ENCODE results near the gene CADM1.

CADM1 gene

DNA sequence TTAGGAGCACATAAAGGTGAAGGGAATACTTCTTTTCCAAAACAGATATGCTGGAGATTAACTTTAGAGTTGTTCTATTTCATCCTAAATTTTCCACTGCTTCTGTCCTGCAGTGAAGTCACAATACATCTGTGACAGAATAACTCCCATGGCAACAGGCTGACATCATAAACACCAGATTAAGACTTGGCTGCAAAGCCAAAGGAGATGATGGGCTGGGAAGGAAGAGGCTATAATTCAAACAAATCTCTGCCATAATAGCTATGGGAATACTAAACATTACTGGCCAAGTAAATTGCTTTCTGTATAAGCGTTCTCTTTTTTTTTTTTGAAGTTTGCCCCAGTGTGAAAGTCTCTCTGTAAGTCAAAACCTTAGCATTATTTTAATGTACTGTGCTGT, 107.7 kb downstream of the CADM1 start:
- no peak for DNase-seq

DNA sequence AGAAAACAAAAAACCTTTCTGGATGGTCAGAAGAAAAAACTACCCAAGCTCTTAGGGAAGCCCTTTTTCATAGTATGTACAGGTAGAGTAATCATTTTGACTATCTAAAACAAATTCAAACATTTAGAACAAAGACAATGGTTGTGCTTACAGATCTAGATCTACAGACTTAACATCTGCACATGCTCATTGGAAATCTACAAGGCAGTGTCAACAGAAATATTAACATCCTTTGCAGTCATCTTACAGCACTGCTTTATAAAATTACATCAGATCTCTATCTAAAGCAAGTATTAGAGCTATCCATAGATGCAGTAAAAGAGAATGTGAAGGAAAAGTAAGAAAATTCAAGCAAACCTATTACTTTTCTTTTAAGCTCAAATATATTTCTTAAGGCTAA, 110.3 kb downstream of the CADM1 start:
- DNase-seq, result no peak

DNA sequence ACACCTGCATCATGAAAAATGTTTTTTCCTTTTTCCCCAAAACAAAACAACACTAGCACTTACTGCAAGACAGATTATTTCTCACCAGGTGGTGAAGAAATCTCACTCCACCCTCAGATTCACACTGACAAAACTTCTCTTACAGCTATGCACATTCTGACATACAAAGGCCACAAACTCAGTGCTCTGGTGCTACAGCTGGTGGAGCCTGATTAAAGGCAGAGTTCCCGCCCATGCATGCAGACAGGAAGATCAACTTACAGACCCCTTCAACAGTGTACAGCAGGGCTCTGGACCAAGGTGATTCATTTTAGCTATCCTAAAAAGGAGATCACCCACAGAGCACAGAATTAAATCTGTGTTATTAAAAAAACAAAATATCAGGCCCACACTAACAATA, 112.6 kb downstream of the CADM1 start:
- peak in 1 of 2 experiments; percentile 65 for DNase-seq

DNA sequence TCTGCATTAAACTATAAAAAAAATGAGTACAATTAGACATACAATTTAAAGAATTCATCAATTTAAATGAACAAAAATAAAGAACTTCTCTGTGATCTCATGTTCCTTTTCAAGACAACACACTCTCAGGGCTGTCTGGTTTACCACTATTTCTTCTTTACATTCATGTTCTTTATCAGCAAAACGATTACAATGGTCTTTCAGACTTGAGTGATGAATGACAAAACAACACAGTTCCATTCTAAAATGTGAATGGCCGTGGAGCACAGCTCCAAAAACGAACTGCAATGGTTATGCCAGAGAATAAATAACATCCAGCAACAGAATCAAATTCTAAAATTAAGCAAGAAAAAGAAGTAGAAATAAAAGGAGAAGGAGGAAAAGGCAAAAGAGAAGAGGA, 113.1 kb downstream of the CADM1 start:
- DNase-seq, result no peak

DNA sequence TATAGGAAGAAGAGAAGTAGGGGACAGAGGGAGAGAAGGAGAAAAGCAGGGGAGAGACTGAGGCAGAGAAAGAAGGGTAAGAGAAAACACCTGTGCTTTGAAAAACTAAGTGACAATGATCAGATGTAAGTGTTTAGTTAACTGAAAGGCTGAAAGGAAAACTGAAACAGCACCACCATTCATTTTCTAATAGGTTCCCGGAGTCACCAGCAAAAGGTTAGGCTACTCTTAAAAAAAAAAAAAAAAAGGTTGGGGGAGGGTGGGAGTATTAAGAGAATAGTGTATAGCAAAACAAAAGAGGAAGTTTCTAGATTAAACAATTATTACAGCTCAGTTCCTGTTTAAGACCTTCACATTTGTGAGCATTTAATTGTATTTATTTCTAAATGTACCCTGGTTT, 113.8 kb downstream of the CADM1 start:
- no peak for DNase-seq

DNA sequence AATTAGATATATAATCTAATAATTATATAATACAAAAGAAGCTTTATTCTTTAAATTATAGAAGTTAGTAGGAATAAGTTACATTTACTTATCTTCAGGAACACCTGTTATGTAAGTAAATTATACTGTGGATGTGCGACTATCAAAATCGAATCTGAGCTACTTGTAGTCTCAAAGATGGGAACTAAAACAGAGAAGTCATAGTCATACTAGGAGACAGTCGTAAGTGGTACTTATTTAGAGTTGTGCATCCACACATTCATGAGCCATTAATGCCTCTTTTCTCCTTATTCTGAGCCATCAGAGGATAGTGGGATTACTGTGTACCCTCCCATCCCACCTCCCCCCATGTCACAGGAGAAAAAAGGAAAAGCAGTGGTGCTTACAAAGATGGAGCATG, 114.4 kb downstream of the CADM1 start:
- DNase-seq, result no peak

DNA sequence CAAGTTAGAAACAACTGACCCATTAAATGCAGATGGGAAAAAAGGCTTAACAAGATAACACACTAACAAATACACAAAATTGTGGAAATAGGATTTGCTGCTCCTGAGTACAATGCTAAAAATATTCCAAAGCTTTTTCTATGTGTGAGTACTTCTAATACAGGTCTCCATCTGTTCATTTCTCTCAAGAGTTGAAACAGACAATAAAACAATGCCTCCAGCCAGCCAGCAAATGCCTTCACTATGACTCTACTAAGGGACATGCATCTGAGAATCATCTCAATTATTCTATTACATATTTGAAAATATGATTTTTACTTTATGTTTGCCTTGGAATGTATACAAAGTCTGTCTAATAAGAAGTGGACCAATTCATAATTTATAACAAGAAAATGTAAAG, 119.0 kb downstream of the CADM1 start:
- no peak for DNase-seq

DNA sequence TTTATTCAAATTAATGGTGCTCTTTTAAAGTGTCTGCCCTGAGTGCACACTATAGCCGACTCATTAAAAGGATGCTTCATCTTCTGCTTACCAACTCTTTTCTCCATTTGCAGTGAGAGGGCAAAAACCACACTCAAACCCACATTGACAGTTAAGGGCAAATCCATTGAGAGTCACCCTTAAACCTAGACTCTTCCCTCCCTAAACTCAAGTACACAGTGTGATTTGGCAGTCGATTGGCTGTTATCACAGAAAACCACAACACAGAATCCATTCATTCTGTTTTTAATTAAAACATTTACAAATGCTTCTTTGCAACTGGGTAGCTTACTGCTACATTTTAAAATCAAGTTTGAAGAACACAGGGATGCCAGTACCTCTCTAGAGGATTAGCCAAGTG, 120.0 kb downstream of the CADM1 start:
- no peak for DNase-seq

DNA sequence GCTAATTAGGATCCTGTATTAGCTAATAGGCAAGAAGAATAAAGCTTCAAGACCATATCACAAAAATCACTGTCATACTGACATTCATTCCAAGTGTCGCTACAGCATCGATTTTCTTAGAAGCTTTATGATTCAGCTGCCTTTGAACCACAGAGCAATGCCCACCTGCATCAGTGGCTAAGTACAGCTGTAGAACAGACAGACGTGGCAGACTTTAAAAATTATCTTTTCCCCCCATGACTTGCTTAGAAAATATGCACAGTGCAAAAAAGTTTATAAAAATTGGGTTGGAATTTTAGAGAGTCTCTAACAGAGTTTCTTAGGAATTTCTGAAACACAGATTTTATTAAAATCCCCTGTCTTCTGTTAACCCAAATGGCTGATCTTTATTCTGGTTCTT, 120.8 kb downstream of the CADM1 start:
- no peak for DNase-seq

DNA sequence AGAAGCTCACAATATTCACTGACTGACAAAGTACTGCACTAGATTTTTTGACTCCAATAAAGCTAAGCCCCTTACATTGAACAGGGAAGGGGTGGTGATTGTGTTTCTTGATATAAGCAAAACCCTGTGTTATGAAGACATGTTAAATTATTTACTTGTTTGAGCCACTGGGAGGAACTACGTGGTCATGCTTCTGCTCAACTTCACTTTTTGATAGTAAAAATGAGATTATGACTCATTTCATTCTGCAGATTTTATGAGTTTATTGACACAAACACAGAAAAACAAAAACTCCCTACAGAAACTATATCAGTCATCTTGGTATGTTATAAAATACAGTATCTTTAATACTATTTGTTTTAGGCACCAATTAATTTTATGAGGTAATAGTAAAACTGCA, 124.7 kb downstream of the CADM1 start:
- no peak for DNase-seq

DNA sequence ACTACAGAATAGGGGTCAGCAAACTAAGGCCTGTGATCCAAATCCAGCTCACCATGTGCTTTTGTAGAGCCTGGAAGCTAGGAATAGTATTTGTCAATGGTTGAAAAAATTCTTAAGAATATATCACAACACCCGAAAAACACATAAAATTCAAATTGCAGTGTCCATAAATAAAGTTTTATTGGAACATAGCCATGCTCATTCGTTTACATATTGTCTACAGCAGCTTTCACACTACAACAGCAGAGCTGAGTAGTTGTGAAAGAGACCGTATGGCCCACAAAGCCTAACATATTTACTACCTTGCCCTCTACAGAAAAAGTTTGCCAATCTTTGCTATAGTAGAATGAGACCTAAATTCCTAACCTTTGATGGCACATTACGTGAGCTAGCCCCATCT, 125.7 kb downstream of the CADM1 start:
- no peak for DNase-seq

DNA sequence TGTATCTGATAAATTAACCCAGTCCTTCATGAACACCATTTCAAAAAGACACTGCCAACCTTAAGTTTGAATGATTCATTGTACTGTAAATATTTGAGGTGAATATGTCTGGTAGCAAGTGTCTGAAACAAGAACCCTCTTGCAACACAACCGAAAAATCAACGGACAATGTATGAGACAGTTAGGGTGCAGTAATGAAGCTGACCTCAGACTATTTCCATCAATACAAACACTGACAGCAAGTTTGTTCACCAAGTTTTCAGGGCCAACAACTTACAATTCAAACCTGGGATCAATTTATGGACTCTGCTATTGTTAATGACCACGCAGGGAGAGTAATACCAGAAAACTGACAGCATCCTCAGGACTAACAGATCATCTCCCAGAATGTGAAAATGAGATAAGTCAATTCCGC, 126.3 kb downstream of the CADM1 start:
- DNase-seq, result no peak

DNA sequence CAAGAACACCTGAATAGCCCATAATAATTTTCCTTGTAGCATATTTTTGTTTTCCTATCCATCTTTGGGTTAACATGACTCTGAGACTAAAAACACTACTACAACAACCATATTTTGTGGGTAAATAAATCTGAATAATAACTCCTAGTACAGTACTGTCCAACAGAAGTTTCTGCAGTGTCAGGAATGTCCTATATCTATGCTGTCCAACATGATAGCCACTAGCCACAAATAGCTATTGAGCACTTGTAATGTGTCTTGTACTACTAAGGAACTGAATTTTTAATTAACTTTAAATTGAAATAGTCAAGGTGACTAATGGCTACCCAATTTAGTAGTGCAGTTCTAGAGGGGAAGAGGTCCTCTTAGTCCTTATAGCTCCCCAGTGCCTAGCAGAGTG, 135.6 kb downstream of the CADM1 start:
- no peak for DNase-seq

DNA sequence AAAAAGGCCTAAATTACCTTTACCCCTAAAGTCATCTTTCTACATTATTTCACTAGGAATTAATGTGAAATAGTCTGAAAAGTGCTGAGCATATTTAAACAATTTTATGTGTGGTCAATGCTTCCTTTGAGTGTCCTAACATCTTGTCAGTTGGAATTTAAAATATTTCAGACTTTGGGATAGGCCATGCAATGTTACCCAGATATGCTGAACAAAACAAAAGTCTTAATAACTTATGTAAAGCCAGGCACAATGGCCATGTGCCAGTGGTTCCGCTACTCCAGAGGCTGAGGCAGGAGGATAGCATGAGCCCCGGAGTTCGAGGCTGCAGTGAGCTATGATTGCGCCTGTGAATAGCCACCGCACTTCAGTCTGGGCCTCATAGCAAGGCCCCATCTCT, 137.4 kb downstream of the CADM1 start:
- no peak for DNase-seq

DNA sequence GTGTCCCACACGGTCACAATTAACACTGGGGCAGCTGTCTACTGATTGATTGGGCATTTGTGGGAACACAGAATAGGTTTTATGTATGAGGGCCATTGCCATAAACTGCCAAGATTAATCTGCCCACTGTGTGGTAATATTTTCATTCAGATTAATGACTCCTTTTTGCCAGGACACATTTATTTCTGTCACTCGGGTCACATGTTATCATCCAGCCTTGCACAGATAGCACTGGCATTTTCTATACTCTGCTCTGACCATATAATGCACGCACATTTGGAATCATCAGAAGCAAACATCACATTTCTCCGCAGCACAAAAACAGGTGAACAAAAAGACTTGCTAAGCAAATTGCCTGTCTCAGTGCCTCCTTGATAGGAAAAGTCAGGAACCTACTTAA, 138.3 kb downstream of the CADM1 start:
- DNase-seq, result no peak

DNA sequence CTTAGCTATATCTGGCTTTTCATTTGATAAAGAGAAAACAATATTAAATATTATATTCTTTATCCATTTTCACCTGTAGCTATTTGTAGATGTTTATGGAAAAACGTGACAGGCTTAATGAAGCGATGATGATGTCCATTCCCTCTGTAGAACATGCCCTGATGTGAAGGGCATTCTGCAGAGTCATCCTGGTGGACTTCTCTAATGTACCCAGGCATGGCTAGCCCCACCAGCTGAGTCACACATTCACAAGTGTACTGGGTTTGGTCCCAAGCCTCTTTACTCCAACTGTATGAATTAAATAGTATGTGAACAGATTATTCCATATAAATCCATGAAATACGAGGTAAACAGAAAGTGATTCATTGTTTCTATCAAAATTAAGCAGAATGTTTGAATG, 139.3 kb downstream of the CADM1 start:
- no peak for DNase-seq

DNA sequence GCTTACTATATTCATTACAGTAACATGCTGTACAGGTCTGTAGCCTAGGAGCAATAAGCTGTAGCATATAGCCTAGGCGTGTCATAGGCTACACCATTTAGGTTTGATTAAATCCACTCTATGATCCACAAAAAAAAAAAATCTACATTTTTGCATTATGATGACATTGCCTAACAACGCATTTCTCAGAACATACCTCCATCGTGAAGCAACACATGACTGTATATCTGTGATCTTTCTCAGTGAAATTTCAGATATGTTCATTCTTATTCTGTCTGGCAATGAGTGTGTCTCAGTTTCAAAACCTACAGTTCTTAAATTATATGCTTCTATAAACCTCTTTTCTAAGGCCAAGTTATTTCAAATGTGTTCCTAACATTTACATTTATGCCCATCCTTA, 140.3 kb downstream of the CADM1 start:
- DNase-seq, result no peak

DNA sequence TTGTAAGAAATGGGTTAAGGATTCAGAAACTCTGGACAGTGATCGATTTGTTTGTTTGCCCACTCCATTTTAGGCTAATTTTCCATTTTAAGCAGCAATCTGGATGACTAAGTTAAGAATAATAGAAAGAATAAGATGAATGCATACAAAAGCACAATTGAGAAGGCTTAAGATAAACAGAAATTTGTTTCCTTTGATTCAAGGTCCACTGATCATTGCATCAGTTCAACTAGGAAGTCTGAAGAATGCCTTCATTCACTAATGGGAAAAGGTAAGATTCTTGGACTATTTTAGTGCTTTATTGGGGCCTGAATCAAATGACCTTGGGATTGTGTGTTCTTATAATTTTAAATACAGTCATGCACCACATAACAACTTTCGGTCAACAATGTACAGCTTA, 140.8 kb downstream of the CADM1 start:
- DNase-seq, result no peak

DNA sequence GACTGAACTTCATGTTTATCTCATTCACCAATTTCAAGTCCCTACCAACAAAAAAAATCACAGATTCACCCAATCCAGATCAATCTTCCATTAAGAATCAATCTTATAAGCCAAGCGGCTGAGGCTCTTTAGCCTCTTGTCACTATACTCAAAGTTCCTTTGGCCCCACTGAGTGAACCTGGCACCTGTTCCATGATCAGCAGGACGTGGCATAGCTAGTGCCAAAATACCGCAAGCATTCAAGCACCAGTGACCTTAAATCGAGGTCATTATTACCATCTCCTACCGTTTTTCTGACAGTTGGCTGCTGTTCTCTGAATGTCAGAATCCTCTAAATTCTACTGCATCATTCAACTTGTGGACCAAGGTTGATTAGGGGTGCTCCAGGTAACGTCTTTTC, 141.2 kb downstream of the CADM1 start:
- DNase-seq, result no peak

DNA sequence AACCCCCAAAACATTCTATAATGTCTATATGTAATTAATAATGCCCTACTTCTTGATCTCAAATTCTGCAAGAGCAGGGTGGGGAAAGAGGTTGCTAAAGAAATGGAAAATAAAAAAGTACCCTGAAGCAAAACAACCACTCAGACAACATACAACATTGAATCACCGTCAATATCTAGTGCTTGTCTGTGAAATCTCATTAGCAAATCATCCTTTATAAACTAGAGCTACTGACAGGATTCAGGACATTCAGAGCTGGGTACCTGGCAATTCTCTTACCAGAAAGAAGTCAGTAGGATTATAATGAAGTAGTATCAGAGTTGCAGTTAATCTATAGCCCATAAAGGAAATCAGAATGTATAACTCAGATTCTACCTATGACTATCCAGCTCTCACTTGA, 143.2 kb downstream of the CADM1 start:
- DNase-seq, result no peak

DNA sequence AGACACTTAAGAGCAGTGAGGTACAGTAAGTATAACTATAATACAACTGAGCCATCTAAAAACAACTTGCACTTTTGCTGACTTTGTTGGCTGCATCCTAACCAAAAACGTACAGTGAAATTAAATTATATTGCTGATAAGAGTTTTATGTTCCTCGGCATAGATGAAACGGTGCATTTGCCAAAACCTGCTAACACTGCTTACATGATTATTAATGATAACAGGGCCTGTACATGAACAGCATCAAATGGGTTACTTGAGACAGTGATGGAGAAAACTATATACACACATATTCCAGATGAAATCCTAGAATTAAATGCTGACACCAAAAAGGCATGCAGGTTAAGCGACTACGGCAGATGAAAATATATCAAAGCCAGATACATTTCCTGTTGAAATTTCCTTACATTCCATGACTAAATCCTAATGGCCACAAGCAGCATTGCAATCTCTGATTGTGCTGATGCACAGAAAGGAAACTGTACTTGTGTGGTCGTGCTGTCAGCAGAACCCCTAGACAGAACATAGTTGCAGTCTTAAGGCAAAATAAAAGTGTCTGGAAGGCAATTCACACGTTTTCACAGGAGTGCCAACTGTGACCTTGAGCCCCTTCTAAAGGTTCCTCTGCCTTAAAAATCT, 143.9 kb downstream of the CADM1 start:
- DNase-seq, result no peak

DNA sequence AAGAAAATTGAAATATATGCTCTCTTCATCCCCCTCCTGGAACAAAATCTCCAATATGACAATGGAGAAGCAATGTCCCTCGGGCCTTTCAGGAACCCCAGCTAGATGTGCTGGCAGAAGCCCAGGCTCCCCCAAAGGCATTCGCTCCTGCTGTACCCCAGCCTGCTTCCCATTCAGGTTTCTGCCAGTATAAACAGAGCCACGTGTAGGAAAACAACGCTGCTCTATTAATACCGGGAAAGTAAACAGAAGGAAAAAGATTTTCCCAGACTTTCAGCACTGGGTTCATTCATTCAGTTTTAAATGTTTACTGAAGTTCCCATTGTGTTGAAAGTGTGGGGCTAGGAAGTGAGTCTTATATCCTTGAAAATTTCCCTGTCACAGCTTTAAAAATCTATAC, 147.1 kb downstream of the CADM1 start:
- no peak for DNase-seq

DNA sequence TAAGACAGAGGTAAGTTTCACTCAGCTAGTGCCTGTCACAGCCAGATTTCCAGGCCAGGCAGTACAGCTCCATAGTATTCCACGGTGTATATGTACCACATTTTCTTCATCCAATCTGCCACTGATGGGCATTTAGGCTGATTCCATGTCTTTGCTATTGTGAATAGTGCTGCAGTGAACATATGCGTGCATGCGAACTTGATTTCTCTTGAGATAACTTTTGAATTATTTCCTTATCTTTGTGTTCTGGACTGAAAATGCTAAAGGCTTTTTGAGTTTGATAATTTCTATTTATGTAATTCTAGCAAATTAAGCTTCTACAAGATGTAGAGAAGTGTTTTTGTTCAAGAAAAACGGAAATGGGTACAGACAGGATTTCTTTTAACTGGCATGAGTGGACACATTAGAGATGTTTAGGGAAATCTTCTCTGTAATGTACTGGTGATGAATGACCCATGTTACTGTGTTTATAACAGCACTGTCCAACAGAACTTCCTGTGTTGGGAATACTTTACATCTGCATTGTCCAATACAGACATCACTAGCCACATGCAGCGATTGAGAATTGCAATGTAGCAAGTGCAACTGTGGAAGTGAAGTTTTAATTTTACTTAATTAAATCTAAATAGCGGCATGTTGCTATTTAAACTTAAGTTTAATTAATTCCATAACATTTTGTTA, 151.3 kb downstream of the CADM1 start:
- DNase-seq, result no peak

DNA sequence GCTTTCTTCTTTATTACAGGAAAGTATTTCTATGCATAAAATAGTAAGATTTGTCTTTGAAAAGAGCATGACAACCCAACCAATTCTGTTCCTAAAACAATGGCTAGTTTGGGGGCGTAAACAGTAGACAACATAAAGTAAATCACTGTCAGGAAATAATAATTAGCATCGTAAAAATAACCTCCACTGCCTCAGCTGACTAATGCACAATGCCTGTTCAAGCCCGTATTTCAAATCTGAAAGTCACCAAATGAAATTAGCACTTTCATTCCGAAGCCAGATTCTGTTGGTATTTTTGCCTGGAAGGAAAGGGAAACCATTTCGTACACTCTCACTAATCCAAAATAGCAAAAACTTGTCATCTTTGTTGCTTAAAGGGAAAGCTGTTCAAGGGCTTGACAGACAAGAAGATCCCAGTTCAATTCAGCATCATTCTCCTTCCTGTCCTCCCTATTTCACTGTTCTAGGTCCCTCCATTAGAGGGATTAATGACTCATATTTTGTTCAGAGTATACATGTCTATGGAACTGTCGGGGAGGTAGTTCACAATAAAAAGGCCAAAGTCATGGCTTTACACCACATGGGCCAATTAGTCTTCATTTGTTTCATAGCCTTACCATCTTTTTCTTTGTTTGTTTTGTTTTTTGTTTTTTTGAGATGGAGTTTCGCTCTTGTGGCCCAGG, 154.7 kb downstream of the CADM1 start:
- DNase-seq, result no peak

DNA sequence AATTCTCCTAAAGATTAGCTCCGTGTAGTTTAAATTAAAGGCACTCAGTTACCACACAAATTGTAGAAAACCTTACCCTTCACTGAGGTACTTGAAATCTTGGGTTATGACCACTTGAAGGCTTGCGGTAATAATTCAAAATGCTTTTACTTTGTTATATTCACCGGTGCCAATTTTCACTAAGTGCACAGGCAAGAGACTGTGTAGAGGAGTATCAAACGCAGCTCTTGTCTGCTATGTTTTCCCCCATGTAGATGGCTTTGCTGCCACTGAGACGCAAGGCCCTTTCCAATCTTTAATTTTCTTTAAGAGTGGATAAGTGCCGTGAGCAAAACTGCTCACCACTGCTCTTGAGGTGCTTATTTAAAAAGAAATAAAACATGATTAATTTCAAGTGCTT, 155.8 kb downstream of the CADM1 start:
- DNase-seq, result no peak
